Measurements from ENCODE around the gene NOX4.
"Not testable (repeated sequence)": the region's sequence is repeated elsewhere in the genome, so short reads cannot be mapped to it uniquely, and the experiment has no call there.

- TF ChIP-seq, protein P1, sequence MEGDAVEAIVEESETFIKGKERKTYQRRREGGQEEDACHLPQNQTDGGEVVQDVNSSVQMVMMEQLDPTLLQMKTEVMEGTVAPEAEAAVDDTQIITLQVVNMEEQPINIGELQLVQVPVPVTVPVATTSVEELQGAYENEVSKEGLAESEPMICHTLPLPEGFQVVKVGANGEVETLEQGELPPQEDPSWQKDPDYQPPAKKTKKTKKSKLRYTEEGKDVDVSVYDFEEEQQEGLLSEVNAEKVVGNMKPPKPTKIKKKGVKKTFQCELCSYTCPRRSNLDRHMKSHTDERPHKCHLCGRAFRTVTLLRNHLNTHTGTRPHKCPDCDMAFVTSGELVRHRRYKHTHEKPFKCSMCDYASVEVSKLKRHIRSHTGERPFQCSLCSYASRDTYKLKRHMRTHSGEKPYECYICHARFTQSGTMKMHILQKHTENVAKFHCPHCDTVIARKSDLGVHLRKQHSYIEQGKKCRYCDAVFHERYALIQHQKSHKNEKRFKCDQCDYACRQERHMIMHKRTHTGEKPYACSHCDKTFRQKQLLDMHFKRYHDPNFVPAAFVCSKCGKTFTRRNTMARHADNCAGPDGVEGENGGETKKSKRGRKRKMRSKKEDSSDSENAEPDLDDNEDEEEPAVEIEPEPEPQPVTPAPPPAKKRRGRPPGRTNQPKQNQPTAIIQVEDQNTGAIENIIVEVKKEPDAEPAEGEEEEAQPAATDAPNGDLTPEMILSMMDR (IDR thresholded peaks at IDR 0.05 in 8 of 11, conservative IDR thresholded peaks at IDR 0.05 in 3 of 11): not testable (repeated sequence)
- not testable (repeated sequence) for TF ChIP-seq POLR2A (IDR thresholded peaks at IDR 0.05)
These were observed 112.2 kb downstream of the NOX4 start for GRCh38 chr11:89378986-89379385.
